PFSK-1 (cell line): ENCODE measurements around the gene SLC6A9.

Experiments used
- FOXP2 ChIP-seq: optimal IDR thresholded peaks from 2 replicates; pipeline ENCODE3; 2011; ENCODE audit warnings: borderline replicate concordance, control low read depth, inconsistent platforms; ENCODE audit not compliant: insufficient read depth; ENCODE audit errors: extremely low read length, extremely low read depth
- POLR2AphosphoS5 ChIP-seq: IDR thresholded peaks from 2 replicates; pipeline ENCODE4 v1.6.1; 2012; ENCODE audit warnings: low read depth, mild to moderate bottlenecking, control low read depth, low read length, moderate library complexity
- REST ChIP-seq, 2 experiments: IDR thresholded peaks; 2 replicates each; pipeline versions ENCODE4 v1.6.1 to v1.8.0; 2011 to 2012; ENCODE audit warnings: low read depth in 2 of 2, low read length in 2 of 2, control low read depth in 1 of 2, inconsistent platforms in 1 of 2, mild to moderate bottlenecking in 1 of 2, moderate library complexity in 1 of 2; ENCODE audit not compliant: insufficient read depth in 1 of 2
- SIN3A ChIP-seq: IDR thresholded peaks from 2 replicates; pipeline ENCODE4 v1.6.1; 2012; ENCODE audit warnings: mild to moderate bottlenecking, low read length, moderate library complexity, borderline replicate concordance; ENCODE audit not compliant: insufficient read depth
- TAF1 ChIP-seq: IDR thresholded peaks from 2 replicates; pipeline ENCODE4 v1.6.1; 2012; ENCODE audit warnings: low read length, control low read depth, borderline replicate concordance; ENCODE audit not compliant: insufficient read depth

SLC6A9 gene

GRCh38 chr1:44043176-44044070 is 12.2 kb upstream of the SLC6A9 start:
- TF ChIP-seq SIN3A (no peak), TAF1 (no peak), FOXP2 (no peak), POLR2AphosphoS5 (no peak), REST (IDR thresholded peaks at IDR 0.05; ENCODE audit: insufficient read depth in 1 of 2, low read depth in 2 of 2, low read length in 2 of 2) (no peak)

- no peak for TF ChIP-seq SIN3A
- no peak for TF ChIP-seq TAF1
- no peak for TF ChIP-seq REST (IDR thresholded peaks at IDR 0.05; ENCODE audit: insufficient read depth in 1 of 2, low read depth in 2 of 2, low read length in 2 of 2)
- no peak for TF ChIP-seq POLR2AphosphoS5
- no peak for TF ChIP-seq FOXP2
Observed at GRCh38 chr1:44040846-44041245, 9.6 kb upstream of the SLC6A9 start.

GRCh38 chr1:44040418-44040817 is 9.2 kb upstream of the SLC6A9 start:
- TF ChIP-seq REST (IDR thresholded peaks at IDR 0.05; ENCODE audit: insufficient read depth in 1 of 2, low read depth in 2 of 2, low read length in 2 of 2) (no peak), SIN3A (no peak), POLR2AphosphoS5 (no peak), TAF1 (no peak), FOXP2 (no peak)

GRCh38 chr1:44038876-44039657 is 7.8 kb upstream of the SLC6A9 start:
- no peak for TF ChIP-seq SIN3A
- no peak for TF ChIP-seq FOXP2
- TF ChIP-seq POLR2AphosphoS5: no peak
- no peak for TF ChIP-seq TAF1
- no peak for TF ChIP-seq REST (IDR thresholded peaks at IDR 0.05; ENCODE audit: insufficient read depth in 1 of 2, low read depth in 2 of 2, low read length in 2 of 2)
